Stimulated activated CD4-positive, alpha-beta T cell treated with anti-CD3 and anti-CD28 coated beads, Interleukin-12 subunit alpha, Interleukin-12 subunit beta, amount 100 ng/mL, for 24 hours (primary cell): ENCODE results near the gene ADAMTS7.
"Not testable (repeated sequence)": the region's sequence is repeated elsewhere in the genome, so short reads cannot be mapped to it uniquely, and the experiment has no call there.

Experiments used
- DNase-seq, 2 experiments: peaks; one replicate each; pipeline ENCODE4 v3.0.0-alpha.2; 2020; ENCODE audit warnings: low read depth in 2 of 2

ADAMTS7 gene

GRCh38 chr15:78811124-78811824 lies at the start of gene ADAMTS7:
Gene ADAMTS7, minus strand, starts transcription at chr15:78811464. Its CDS starts 244 bp downstream, at chr15:78811220.
- DNase-seq: peak; percentile 8 to 36

- peak; percentile 52 to 75 for DNase-seq
These were observed 48.9 kb upstream of the ADAMTS7 start for GRCh38 chr15:78859971-78860719.

GRCh38 chr15:78855746-78856145 lies 44.5 kb upstream of the ADAMTS7 start:
- no peak for DNase-seq

GRCh38 chr15:78854833-78855372 lies 43.6 kb upstream of the ADAMTS7 start:
- no peak for DNase-seq

GRCh38 chr15:78853500-78853899 lies 42.2 kb upstream of the ADAMTS7 start:
- no peak for DNase-seq

GRCh38 chr15:78850941-78851755 lies 39.9 kb upstream of the ADAMTS7 start:
- no peak for DNase-seq

- DNase-seq: no peak
These were observed 39.1 kb upstream of the ADAMTS7 start for GRCh38 chr15:78850352-78850751.

GRCh38 chr15:78847387-78847906 lies 36.2 kb upstream of the ADAMTS7 start:
- not testable (repeated sequence) for DNase-seq

- not testable (repeated sequence) for DNase-seq
These were observed 35.6 kb upstream of the ADAMTS7 start for GRCh38 chr15:78846906-78847305.

- DNase-seq: no peak
These were observed 31.3 kb upstream of the ADAMTS7 start for GRCh38 chr15:78842519-78842918.

GRCh38 chr15:78841891-78842290 lies 30.6 kb upstream of the ADAMTS7 start:
- no peak for DNase-seq

- DNase-seq: no peak
These were observed 30.1 kb upstream of the ADAMTS7 start for GRCh38 chr15:78841376-78841706.

- DNase-seq: no peak
These were observed 29.6 kb upstream of the ADAMTS7 start for GRCh38 chr15:78840661-78841375.

- not testable (repeated sequence) for DNase-seq
These were observed 27.9 kb upstream of the ADAMTS7 start for GRCh38 chr15:78839151-78839550.

- no peak for DNase-seq
These were observed 27.2 kb upstream of the ADAMTS7 start for GRCh38 chr15:78838489-78838888.

GRCh38 chr15:78837543-78837942 lies 26.3 kb upstream of the ADAMTS7 start:
- DNase-seq: no peak

GRCh38 chr15:78837131-78837530 lies 25.9 kb upstream of the ADAMTS7 start:
- no peak for DNase-seq

GRCh38 chr15:78836333-78836732 lies 25.1 kb upstream of the ADAMTS7 start:
- DNase-seq: no peak

- no peak for DNase-seq
These were observed 20.3 kb upstream of the ADAMTS7 start for GRCh38 chr15:78831229-78832207.
